ENCODE data around the gene ZNF583. TPM values are rescaled to one million over a fixed set of nuclear protein-coding genes. Genes with fewer than 3 reads are reported as not detected.

Gene ZNF583
- total RNA-seq, 1 donor from 2014 or later: 11.5 TPM

- H3K4me3 Mint-ChIP-seq: peak within 1 kb of the TSS; percentile 97
- H3K27ac Mint-ChIP-seq: peak within 1 kb of the TSS; percentile 92
- peak; percentile 83 for TF ChIP-seq CTCF (conservative IDR thresholded peaks at IDR 0.05)
- DNase-seq (ENCODE audit: extremely low spot score, unreplicated experiment): peak; percentile 91
- peaks cover 56% of the 10 kb centered on the region for H3K36me3 Mint-ChIP-seq
- peaks cover 5% of the 10 kb centered on the region for H3K4me1 Mint-ChIP-seq (ENCODE audit: unreplicated experiment)
- peaks cover 18% of the 10 kb centered on the region for H3K9me3 Mint-ChIP-seq
- no peaks in the 10 kb centered on the region for H3K27me3 Mint-ChIP-seq
Measured at GRCh38 chr19:56393119-56394012, 10.8 kb upstream of the ZNF583 start, which contains the start of gene ZNF582. Gene ZNF582 (minus strand): TSS chr19:56393534. CDS start chr19:56391752, 1,782 bp downstream.

- TF ChIP-seq CTCF (conservative IDR thresholded peaks at IDR 0.05): no peak
- H3K36me3 Mint-ChIP-seq: peaks cover 58% of the 10 kb centered on the region
- DNase-seq (ENCODE audit: extremely low spot score, unreplicated experiment): no peak
- H3K4me3 Mint-ChIP-seq: no peak overlapping the region
- H3K9me3 Mint-ChIP-seq: peaks cover 29% of the 10 kb centered on the region
- H3K27ac Mint-ChIP-seq: no peak overlapping the region
- H3K4me1 Mint-ChIP-seq (ENCODE audit: unreplicated experiment): peaks cover 4% of the 10 kb centered on the region
- H3K27me3 Mint-ChIP-seq: no peaks in the 10 kb centered on the region
Measured at GRCh38 chr19:56398809-56399208, 5.3 kb upstream of the ZNF583 start.

GRCh38 chr19:56400485-56400884 is 3.6 kb upstream of the ZNF583 start:
- Mint-ChIP-seq H3K9me3 (peaks cover 33% of the 10 kb centered on the region), H3K27me3 (no peaks in the 10 kb centered on the region), H3K27ac (no peak overlapping the region), H3K36me3 (peaks cover 61% of the 10 kb centered on the region), H3K4me1 (ENCODE audit: unreplicated experiment) (peaks cover 16% of the 10 kb centered on the region), H3K4me3 (no peak overlapping the region)
- no peak for TF ChIP-seq CTCF (conservative IDR thresholded peaks at IDR 0.05)
- no peak for DNase-seq (ENCODE audit: extremely low spot score, unreplicated experiment)

- peaks cover 36% of the 10 kb centered on the region for H3K9me3 Mint-ChIP-seq
- TF ChIP-seq CTCF (conservative IDR thresholded peaks at IDR 0.05): no peak
- peak overlapping the region; percentile 94 for H3K4me3 Mint-ChIP-seq
- H3K27me3 Mint-ChIP-seq: no peaks in the 10 kb centered on the region
- H3K36me3 Mint-ChIP-seq: peaks cover 63% of the 10 kb centered on the region
- H3K4me1 Mint-ChIP-seq (ENCODE audit: unreplicated experiment): peaks cover 16% of the 10 kb centered on the region
- peak overlapping the region; percentile 91 for H3K27ac Mint-ChIP-seq
- no peak for DNase-seq (ENCODE audit: extremely low spot score, unreplicated experiment)
Measured at GRCh38 chr19:56403261-56403660, 871 bp upstream of the ZNF583 start.

GRCh38 chr19:56404705-56405056 is 549 bp downstream of the ZNF583 start:
- Mint-ChIP-seq H3K4me1 (ENCODE audit: unreplicated experiment) (peaks cover 16% of the 10 kb centered on the region), H3K4me3 (peak overlapping the region; percentile 94), H3K27me3 (no peaks in the 10 kb centered on the region), H3K27ac (peak overlapping the region; percentile 91), H3K9me3 (peaks cover 29% of the 10 kb centered on the region), H3K36me3 (peaks cover 60% of the 10 kb centered on the region)
- TF ChIP-seq CTCF (conservative IDR thresholded peaks at IDR 0.05): no peak
- DNase-seq (ENCODE audit: extremely low spot score, unreplicated experiment): no peak

Data from type B pancreatic cell (in vitro differentiated cells).